Measurements from ENCODE around the gene GRPEL2.
"Not testable (repeated sequence)": the region's sequence is repeated elsewhere in the genome, so short reads cannot be mapped to it uniquely, and the experiment has no call there.

GRPEL2 gene

GRCh38 chr5:149398747-149399266, 53.5 kb downstream of the GRPEL2 start:
- not testable (repeated sequence) for DNase-seq (ENCODE audit: low spot score)

DNA sequence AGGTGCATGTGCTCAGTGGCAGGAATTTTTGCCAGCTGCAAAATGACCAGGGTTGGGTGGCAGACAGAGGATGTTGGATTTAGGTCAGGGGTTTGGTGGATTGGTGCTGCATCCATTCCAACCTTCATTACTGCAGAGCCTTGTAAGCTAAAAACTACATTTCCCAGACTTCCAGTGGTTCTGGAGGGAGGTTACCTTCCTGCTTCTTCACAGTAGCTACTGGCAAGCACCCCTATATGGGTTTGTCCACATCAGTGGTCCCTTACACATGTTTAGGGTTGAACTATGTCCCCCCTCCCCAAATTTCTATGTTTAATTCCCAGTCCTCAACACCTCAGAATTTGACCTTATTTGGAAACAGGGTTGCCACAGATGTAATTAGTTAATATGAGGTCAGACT, 54.5 kb downstream of the GRPEL2 start:
- DNase-seq (ENCODE audit: low spot score): no peak

DNA sequence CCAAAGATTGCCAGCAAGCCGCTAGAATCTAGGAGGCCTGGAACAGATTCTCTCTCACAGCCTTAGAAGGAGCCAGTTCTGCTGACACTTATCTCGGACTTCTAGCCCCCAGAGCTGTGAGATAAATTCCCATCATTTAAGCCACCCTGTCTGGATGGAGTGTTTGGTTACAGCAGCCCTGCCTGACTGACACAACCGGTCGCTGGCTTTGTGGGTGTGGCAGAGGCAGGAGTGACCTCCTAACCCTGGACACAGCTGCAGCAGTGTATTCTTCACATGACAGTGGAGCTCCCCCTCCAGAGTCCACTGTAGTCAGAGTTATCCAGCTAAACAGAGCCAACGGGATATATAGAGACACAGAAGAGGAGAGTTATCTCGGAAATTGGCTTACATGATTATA, 55.0 kb downstream of the GRPEL2 start:
- DNase-seq (ENCODE audit: low spot score): no peak

- DNase-seq (ENCODE audit: low spot score): no peak
These were observed 55.8 kb downstream of the GRPEL2 start for GRCh38 chr5:149401051-149401450.

DNA sequence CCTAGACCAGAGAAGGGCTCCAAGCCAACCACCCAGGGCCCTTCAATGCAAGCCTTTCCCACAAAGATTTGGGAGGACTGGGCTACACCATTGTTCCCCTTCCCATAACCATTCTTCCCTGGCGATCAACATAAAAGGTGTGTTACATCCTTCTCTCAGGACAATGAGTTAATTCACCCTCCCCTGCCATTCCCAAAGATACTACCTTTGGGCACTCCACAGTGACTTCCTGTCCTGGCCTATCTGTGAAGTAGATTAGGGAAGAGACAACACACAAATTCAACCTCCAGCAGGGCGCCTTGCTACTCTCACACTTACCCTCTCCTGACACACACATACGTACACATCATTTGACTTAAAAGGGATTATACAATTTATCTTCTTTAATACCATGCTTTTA, 57.0 kb downstream of the GRPEL2 start:
- no peak for DNase-seq (ENCODE audit: low spot score)

Measured in putamen (tissue), 1 donor.